Liver (tissue), 9 donors: ENCODE results near the gene XRN1. TPM values are rescaled to one million over a fixed set of nuclear protein-coding genes. Genes with fewer than 3 reads are reported as not detected.

Source experiments
- DNase-seq: peaks from one replicate; pipeline ENCODE4 v3.0.0-alpha.2; 2017; ENCODE audit warnings: low spot score
- H3K27ac ChIP-seq, 2 donors: one replicate each; pipeline ENCODE4 v1.7.0; 2013; ENCODE audit warnings: inconsistent platforms in 2 of 2, low read length in 2 of 2, control low read depth in 1 of 2, low read depth in 1 of 2, mild to moderate bottlenecking in 1 of 2
- H3K27me3 ChIP-seq, 4 donors: one replicate each; pipeline versions ENCODE4 v1.6.1 to v1.7.0; 2013; ENCODE audit warnings: low read length in 3 of 4, inconsistent platforms in 1 of 4, mild to moderate bottlenecking in 1 of 4, moderate library complexity in 1 of 4; ENCODE audit not compliant: control insufficient read depth in 4 of 4, insufficient read depth in 4 of 4
- H3K36me3 ChIP-seq, 4 donors: one replicate each; pipeline versions ENCODE4 v1.6.1 to v1.7.0; 2013; ENCODE audit warnings: low read length in 3 of 4, mild to moderate bottlenecking in 3 of 4, low read depth in 1 of 4, moderate library complexity in 1 of 4; ENCODE audit not compliant: control insufficient read depth in 4 of 4, insufficient read depth in 3 of 4
- H3K4me1 ChIP-seq, 4 donors: one replicate each; pipeline versions ENCODE4 v1.6.1 to v1.7.0; 2013; ENCODE audit warnings: low read length in 3 of 4, mild to moderate bottlenecking in 3 of 4, moderate library complexity in 1 of 4; ENCODE audit not compliant: control insufficient read depth in 4 of 4, insufficient read depth in 4 of 4
- H3K4me3 ChIP-seq, 3 donors: one replicate each; pipeline versions ENCODE4 v1.6.1 to v1.7.0; 2013; ENCODE audit warnings: low read length in 3 of 3, control low read depth in 1 of 3, low read depth in 1 of 3, mild to moderate bottlenecking in 1 of 3
- H3K9ac ChIP-seq, 2 donors: one replicate each; pipeline ENCODE4 v1.7.0; 2013; ENCODE audit warnings: low read length in 2 of 2, mild to moderate bottlenecking in 2 of 2, moderate library complexity in 2 of 2, control low read depth in 1 of 2, low read depth in 1 of 2
- H3K9me3 ChIP-seq, 4 donors: one replicate each; pipeline versions ENCODE4 v1.6.1 to v1.7.0; 2013; ENCODE audit warnings: low read length in 3 of 4; ENCODE audit not compliant: control insufficient read depth in 4 of 4
- ATF3 ChIP-seq: IDR thresholded peaks from 2 replicates; pipeline ENCODE4 v1.6.1; 2016; ENCODE audit warnings: antibody characterized with exemption
- CTCF ChIP-seq: fragments of 150-350 bp; IDR thresholded peaks from 2 replicates; pipeline ENCODE4 v1.5.1; 2017; ENCODE audit warnings: improper control_type of control experiment, low read depth, low read length; ENCODE audit not compliant: missing input control
- EGR1 ChIP-seq, 2 donors: IDR thresholded peaks; 2 replicates each; pipeline ENCODE4 v1.6.1; 2016 to 2018; ENCODE audit warnings: antibody characterized with exemption in 2 of 2, low read depth in 2 of 2
- FOXA1 ChIP-seq: IDR thresholded peaks from 2 replicates; pipeline ENCODE4 v1.6.1; 2016; ENCODE audit warnings: antibody characterized with exemption
- FOXA2 ChIP-seq: IDR thresholded peaks from 2 replicates; pipeline ENCODE4 v1.6.1; 2016; ENCODE audit warnings: antibody characterized with exemption
- GABPA ChIP-seq, 2 donors: IDR thresholded peaks in 1 of 2; conservative IDR thresholded peaks in 1 of 2; 2 replicates each; pipeline ENCODE4 v1.6.1; 2016; ENCODE audit warnings: antibody characterized with exemption in 2 of 2, mild to moderate bottlenecking in 1 of 2, moderate library complexity in 1 of 2
- HNF4A ChIP-seq, 2 donors: conservative IDR thresholded peaks; 2 replicates each; pipeline ENCODE4 v1.6.1; 2016; ENCODE audit warnings: antibody characterized with exemption in 2 of 2, mild to moderate bottlenecking in 2 of 2
- HNF4G ChIP-seq: IDR thresholded peaks from 2 replicates; pipeline ENCODE4 v1.6.1; 2016; ENCODE audit warnings: antibody characterized with exemption
- JUND ChIP-seq, 2 donors: IDR thresholded peaks; 2 replicates each; pipeline ENCODE4 v1.6.1; 2016; ENCODE audit warnings: antibody characterized with exemption in 2 of 2
- MAX ChIP-seq: IDR thresholded peaks from 2 replicates; pipeline ENCODE4 v1.6.1; 2016; ENCODE audit warnings: antibody characterized with exemption
- NR2F2 ChIP-seq: IDR thresholded peaks from 2 replicates; pipeline ENCODE4 v1.6.1; 2016; ENCODE audit warnings: antibody characterized with exemption
- RAD21 ChIP-seq, 2 donors: IDR thresholded peaks; 2 replicates each; pipeline ENCODE4 v1.6.1; 2016; ENCODE audit warnings: antibody characterized with exemption in 2 of 2, mild to moderate bottlenecking in 2 of 2
- REST ChIP-seq: IDR thresholded peaks from 2 replicates; pipeline ENCODE4 v1.6.1; 2016; ENCODE audit warnings: antibody characterized with exemption, mild to moderate bottlenecking
- RXRA ChIP-seq, 2 donors: IDR thresholded peaks; 2 replicates each; pipeline ENCODE4 v1.6.1; 2017 to 2018; ENCODE audit warnings: antibody characterized with exemption in 2 of 2, mild to moderate bottlenecking in 1 of 2
- SP1 ChIP-seq: IDR thresholded peaks from 2 replicates; pipeline ENCODE4 v1.6.1; 2018; ENCODE audit warnings: antibody characterized with exemption, mild to moderate bottlenecking
- TAF1 ChIP-seq: conservative IDR thresholded peaks from 2 replicates; pipeline ENCODE4 v1.6.1; 2016; ENCODE audit warnings: antibody characterized with exemption, mild to moderate bottlenecking
- YY1 ChIP-seq: IDR thresholded peaks from 2 replicates; pipeline ENCODE4 v1.6.1; 2016; ENCODE audit warnings: antibody characterized with exemption, mild to moderate bottlenecking
- ZBTB33 ChIP-seq: IDR thresholded peaks from 2 replicates; pipeline ENCODE4 v1.6.1; 2016; ENCODE audit warnings: antibody characterized with exemption
- WGBS: extraction: QIAGEN DNeasy Blood & Tissue Kit; methylation state at CpG from one replicate; pipeline ENCODE4 v1.1.7; 2013; 5-methylcytosine and 5-hydroxymethylcytosine counted together
- polyA plus RNA-seq, 2 donors: library from polyadenylated mRNA; stranded (reverse) in 1 of 2; unstranded in 1 of 2; fragments of 200-250 nt in 1 of 2; fragments of >200 nt in 1 of 2; fragmentation: Nextera tagmentation in 1 of 2; extraction: Ambion mirVana in 1 of 2; gene quantifications; one replicate each; pipeline versions ENCODE4 v1.2.1 to v1.2.3, GENCODE V29; 2013 to 2015
- total RNA-seq, 2 donors: library from RNA; depleted of rRNA; stranded (reverse); fragments of >200 nt; gene quantifications; one replicate each; pipeline ENCODE4 v1.2.3, GENCODE V29; 2014
- donor health status: healthy.
- donor health status: healthy.
- donor health status: healthy.
- donor health status: healthy.
- donor health status: healthy.

Gene XRN1
- total and polyA plus RNA-seq, 4 donors = 4.3 to 41.4 (median 25.9) TPM

GRCh38 chr3:142282503-142282902, 165.3 kb downstream of the XRN1 start (continued):
- TF ChIP-seq ZBTB33 (no peak), YY1 (no peak), FOXA1 (no peak), TAF1 (no peak), HNF4A (conservative IDR thresholded peaks at IDR 0.05) (no peak)

- Histone ChIP-seq H3K9ac (no peak overlapping the region), H3K9me3 (no peaks in the 10 kb centered on the region), H3K4me1 (no peaks in the 10 kb centered on the region), H3K27ac (no peak overlapping the region), H3K27me3 (no peaks in the 10 kb centered on the region), H3K36me3 (no peaks in the 10 kb centered on the region), H3K4me3 (no peak overlapping the region)
- TF ChIP-seq FOXA1 (no peak), JUND (IDR thresholded peaks at IDR 0.05) (no peak), MAX (no peak), TAF1 (no peak), YY1 (no peak), HNF4G (no peak), FOXA2 (no peak), SP1 (no peak), CTCF (no peak), ZBTB33 (no peak), HNF4A (conservative IDR thresholded peaks at IDR 0.05) (no peak), RXRA (IDR thresholded peaks at IDR 0.05) (no peak), GABPA (IDR thresholded peaks at IDR 0.05 in 1 of 2, conservative IDR thresholded peaks at IDR 0.05 in 1 of 2) (no peak), REST (no peak), ATF3 (no peak), EGR1 (IDR thresholded peaks at IDR 0.05; ENCODE audit: low read depth in 2 of 2) (no peak), NR2F2 (no peak), RAD21 (IDR thresholded peaks at IDR 0.05) (no peak)
- WGBS = 68% methylated on average over 1 of the region's 1 CpG
- DNase-seq = no peak
These were observed 166.4 kb downstream of the XRN1 start for GRCh38 chr3:142281474-142281873.
